Right lobe of liver (tissue), 4 donors: ENCODE data around the gene FAAP24.

ENCODE experiments used
- POLR2A ChIP-seq: fragments of 450-650 bp; IDR thresholded peaks from one replicate; pipeline ENCODE4 v1.6.1; 2017; ENCODE audit warnings: antibody characterized with exemption, mild to moderate bottlenecking
- TF ChIP-seq, protein P1 (sequence below), 4 donors: fragments of 200-600 bp in 3 of 4; fragments of 450-650 bp in 1 of 4; IDR thresholded peaks; one replicate each; pipeline versions ENCODE4 v1.5.1 to v1.8.0; 2016 to 2022; ENCODE audit warnings: antibody characterized with exemption in 4 of 4, mild to moderate bottlenecking in 2 of 4
- donor health status: DM: no; HTN: no; CAD: no.
- donor health status: DM: no; HTN: no; CAD: no.
- donor health status: DM: no; HTN: yes; CAD: no.

- TF ChIP-seq, protein P1, sequence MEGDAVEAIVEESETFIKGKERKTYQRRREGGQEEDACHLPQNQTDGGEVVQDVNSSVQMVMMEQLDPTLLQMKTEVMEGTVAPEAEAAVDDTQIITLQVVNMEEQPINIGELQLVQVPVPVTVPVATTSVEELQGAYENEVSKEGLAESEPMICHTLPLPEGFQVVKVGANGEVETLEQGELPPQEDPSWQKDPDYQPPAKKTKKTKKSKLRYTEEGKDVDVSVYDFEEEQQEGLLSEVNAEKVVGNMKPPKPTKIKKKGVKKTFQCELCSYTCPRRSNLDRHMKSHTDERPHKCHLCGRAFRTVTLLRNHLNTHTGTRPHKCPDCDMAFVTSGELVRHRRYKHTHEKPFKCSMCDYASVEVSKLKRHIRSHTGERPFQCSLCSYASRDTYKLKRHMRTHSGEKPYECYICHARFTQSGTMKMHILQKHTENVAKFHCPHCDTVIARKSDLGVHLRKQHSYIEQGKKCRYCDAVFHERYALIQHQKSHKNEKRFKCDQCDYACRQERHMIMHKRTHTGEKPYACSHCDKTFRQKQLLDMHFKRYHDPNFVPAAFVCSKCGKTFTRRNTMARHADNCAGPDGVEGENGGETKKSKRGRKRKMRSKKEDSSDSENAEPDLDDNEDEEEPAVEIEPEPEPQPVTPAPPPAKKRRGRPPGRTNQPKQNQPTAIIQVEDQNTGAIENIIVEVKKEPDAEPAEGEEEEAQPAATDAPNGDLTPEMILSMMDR (IDR thresholded peaks at IDR 0.05) = no peak
- no peak for TF ChIP-seq POLR2A
These were observed 16.7 kb downstream of the FAAP24 start for GRCh38 chr19:32988724-32989123.
